Stimulated activated CD8-positive, alpha-beta memory T cell treated with anti-CD3 and anti-CD28 coated beads, Interleukin-15, amount 100 ng/mL, for 4 hours (primary cell): ENCODE data around the gene SLC15A5.

ENCODE experiments used
- DNase-seq, 2 donors: peaks; one replicate each; pipeline ENCODE4 v3.0.0-alpha.2; 2020; ENCODE audit warnings: low read depth in 2 of 2

The SLC15A5 gene

GRCh38 chr12:16175840-16176239, 101.6 kb downstream of the SLC15A5 start:
- no peak for DNase-seq

DNA sequence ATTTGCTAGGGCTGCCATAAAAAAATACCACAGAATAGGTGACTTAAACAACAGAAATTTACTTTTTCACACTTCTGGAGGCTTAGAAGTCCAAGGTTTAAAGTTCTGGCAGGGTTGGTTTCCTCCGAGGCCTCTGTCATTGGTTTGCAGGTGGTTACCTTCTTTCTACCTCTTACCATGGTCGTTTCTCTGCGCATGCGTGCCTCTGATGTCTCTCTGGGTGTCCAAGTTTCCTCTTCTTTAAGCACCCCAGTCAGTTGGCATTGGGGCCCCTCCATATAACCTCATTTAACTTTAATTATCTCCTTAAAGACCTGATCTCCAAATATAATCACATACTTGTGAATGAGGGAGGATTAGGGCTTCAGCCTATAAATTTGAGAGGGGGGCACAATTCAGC, 103.2 kb downstream of the SLC15A5 start:
- DNase-seq: no peak

DNA sequence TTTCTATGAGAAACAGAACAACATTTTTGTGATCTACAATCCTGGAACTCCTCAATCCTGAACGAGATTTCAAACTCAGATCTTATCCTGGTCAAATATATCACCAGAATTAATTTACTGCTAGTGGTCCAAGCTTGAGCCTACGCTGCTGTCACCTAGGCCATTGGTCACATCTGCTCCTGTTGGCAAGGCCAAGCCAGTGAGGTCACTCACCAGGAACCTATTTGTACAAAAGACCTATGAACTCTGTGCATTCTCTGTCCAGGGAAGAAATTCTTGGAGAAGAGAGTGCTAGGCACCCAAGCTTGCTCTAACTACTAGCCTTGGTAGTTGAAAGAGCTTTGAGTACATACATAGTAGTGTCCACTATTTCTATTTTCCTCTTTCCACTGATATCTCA, 106.1 kb downstream of the SLC15A5 start:
- DNase-seq: no peak

DNA sequence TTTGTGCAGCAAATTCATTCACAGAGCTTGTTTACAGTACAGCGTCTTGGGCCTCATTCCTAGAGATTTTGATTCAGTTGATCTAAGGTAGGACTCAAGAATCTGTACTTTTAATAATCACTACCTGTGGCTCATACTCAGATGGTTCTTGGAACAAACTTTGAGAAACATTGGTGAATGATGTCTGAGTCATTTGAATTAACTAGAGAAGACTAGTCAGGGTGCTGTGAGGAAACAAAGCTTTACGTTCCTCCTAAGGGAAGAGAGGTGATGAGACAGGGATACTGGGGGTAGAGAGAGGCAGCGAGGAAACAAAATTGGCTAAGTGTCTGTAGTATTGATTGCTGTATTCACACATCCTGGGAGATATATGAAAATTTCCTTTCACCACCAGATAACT, 109.4 kb downstream of the SLC15A5 start:
- DNase-seq: no peak

DNA sequence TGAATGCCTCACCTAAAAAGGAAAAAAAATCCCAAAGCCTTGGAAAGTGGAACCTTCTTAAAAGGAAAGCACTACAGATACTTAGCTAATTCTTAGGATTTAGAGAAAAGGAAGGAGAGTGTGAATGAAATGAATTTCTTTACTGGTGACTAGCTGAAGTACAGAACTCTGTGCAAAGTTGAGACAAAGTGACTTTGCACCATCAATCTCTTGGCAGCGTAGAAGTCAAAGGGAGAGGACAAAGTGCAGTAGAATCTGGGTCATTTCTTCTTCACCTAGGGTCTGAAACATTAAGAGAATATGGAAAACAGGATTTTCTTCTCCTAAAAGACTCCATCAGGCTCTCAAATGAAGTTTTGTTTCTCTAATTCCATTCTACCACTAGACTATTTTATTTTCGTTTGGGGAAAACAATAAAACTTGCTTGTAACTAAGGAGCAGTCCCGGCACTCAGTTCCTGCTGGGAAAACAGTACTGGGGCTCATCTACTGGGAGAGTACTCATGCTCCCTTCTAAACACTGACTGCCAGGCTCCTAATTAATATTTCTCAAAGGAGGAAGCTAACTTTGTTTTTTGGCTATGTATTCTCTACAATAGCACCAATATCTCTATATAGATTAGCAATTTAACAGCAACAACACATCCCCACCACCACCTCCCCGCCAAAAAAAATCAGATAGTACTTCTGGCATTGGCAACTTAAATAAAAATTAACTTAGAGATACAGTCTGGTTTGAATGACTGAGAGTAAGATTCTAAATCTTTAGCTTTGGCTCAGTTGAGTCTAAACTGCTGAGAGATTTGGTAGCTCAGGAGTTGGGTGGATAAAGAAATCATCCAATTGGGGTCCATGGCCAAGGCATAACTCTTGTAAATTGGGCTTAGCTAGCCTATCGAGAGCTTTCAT, 110.7 kb downstream of the SLC15A5 start:
- no peak for DNase-seq

DNA sequence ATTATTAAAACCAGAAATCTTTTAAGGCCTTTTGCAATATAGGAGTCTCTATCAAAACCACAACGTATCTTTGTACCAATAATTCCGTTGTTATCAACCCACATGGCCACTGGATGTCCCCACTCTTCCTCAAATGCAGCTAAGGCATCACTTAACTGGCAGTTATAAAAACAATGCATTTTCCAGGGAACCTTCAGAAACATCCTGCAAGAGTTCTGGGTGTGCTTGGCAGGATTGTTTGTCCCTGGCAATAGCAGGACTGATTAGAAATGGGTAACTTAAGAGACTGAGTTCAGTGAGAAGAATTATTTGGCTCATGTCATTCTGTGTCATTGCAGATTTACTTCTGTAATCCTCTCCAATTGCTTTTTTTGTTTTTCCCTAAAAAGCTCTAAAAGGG, 112.0 kb downstream of the SLC15A5 start:
- no peak for DNase-seq

DNA sequence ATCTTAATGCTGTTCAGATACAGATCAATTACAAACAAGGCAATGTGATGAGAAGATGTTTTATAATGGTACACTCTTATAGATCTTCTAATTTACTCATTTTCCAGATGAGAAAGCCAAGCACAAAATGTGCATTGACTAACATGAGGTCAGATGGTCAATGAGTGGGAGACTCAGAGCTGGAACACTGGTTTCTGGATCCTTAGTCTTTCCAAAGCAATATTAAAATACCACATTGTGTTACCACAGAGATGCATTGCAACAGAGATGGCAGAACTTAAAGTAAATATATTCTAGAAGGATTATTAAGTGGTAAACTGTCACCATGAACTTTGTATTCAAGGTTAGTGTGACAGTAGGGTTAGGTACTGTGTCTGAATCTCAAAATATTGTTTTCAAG, 113.6 kb downstream of the SLC15A5 start:
- no peak for DNase-seq

- no peak for DNase-seq
These were observed 114.3 kb downstream of the SLC15A5 start for GRCh38 chr12:16163146-16163545.

DNA sequence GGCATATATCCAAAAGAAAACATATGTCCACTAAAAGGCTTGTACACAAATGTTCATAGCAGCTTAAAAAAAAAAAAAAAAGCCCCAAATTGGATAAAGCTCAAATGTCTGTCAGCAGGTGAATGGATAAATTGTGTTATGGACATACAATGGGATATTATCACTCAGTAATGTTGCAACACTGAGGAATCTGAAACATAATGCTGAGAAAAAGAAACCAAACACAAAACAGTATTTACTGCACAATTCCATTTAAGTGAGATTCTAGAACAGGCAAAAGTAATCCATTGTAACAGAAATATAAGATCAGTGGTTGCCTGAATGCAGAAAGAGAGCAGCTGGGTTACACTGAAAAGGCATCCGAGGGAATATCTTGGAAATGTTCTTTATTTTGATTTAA, 117.9 kb downstream of the SLC15A5 start:
- DNase-seq: no peak

GRCh38 chr12:16158050-16158449, 119.4 kb downstream of the SLC15A5 start:
- DNase-seq: no peak

GRCh38 chr12:16155938-16156337, 121.5 kb downstream of the SLC15A5 start:
- DNase-seq: no peak

DNA sequence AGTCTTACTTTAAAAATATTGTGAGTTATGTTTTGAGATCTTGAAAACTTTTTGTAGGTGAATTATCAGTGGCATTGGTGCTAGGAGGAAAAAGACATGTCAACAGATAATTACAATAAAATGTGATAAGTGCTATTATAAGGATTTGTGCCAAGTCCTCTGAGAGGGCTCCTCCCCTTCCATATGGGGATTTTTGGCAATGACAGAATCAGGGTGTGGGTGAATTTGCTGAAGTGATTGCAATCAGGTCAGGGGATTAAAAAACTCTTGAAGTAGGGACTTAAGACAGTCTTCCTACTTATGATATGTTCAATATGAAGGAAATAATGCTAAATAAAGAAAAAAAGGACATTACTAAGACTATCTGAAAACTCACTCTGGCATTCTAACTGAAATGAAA, 122.5 kb downstream of the SLC15A5 start:
- no peak for DNase-seq

DNA sequence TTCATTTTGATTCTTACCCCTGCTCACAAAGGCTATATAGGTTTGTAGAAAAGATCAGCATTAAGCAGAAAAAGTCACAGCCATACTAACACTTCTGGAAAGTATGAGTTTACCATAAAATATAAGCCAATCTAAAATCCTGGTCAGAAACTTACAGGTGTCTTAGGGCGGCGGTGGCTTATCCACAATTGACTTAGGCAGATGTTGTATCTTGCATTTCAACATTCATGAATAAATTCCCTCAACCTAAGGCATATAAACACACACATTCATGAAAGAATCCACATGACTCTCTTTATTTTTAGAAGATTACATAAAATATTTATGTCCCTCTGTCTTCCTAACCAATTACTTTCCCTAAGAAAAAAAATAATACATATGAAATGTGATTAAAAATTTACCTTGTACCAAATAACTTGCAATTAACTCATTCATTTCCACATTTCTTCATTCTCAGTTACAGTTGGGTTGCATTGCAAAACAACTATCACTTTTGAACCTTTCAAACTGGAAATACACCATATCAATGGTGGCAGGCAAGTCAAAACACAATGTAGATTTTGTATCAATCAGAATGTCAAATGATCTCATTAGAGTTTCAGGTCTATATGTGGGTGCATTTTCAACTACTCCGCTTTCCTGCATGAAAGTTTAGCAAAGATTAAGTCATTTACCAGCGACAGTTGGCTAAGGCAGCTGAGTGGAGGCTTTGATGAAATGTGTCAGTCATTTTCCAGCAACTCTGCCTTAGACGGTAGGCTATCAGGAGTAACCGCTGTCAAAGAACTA, 124.4 kb downstream of the SLC15A5 start:
- no peak for DNase-seq

DNA sequence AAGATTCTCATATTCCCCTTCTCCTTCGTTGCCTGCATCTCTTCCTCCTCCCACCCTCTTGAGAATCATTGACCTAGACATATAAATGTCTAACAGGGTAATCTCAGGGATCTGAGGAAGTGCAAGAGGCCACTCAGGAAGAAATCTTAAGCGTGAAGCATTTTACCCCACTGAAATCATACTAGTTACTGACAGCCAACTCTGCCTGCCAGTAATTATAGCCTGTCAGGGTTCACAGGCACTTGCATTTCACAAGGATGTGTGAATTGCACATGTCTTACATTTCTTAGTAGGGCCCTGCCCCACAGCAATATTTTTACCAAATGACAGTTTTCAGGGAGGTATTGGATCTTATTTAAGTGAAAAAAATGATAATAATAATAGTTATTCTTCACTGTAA, 127.2 kb downstream of the SLC15A5 start:
- no peak for DNase-seq

DNA sequence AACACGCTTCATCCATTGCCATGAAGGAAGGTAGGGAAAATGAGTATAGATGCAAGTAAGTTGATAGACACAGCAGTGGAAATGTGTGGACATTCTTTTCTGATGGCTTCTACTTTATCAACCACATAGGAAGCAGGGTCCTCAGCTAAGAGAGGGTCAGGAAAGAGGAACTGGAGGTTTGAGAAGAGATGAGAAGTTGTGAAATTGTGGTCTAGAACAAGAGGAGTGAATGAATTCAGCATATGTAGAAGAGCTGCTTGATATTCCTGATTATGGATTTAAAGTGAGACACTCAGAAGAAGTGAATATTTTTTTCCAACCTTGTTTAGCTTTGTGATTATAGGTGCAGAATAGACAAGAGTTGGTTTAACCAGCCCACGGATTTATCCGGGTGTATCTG, 128.5 kb downstream of the SLC15A5 start:
- no peak for DNase-seq
